K562 (cell line): ENCODE data around the gene KRTAP4-12.

ENCODE experiments used
- ARID3B ChIP-seq: fragments of 250-450 bp; sonication (Bioruptor Pico); IDR thresholded peaks from 2 replicates; pipeline ENCODE4 v1.4.0; 2020; ENCODE audit warnings: borderline replicate concordance
- CTCF ChIP-seq, 3 experiments: IDR thresholded peaks in 2 of 3; conservative IDR thresholded peaks in 1 of 3; 2 replicates each; pipeline ENCODE4 v1.5.1; 2011 to 2012; ENCODE audit warnings: low read length in 3 of 3, mild to moderate bottlenecking in 3 of 3, control low read depth in 2 of 3, improper control_type of control experiment in 1 of 3, inconsistent platforms in 1 of 3, low read depth in 1 of 3, mixed read lengths in 1 of 3, moderate library complexity in 1 of 3; ENCODE audit not compliant: insufficient read depth in 2 of 3
- EGR1 ChIP-seq: fragments of 450-650 bp; conservative IDR thresholded peaks from 2 replicates; pipeline ENCODE4 v1.6.1; 2017; ENCODE audit warnings: mild to moderate bottlenecking
- KAT7 ChIP-seq: sonication (generic); formaldehyde crosslinking; IDR thresholded peaks from 2 replicates; pipeline ENCODE4 v1.8.0; 2022; ENCODE audit warnings: missing genetic modification reagents, mild to moderate bottlenecking, borderline replicate concordance
- NCOA1 ChIP-seq: fragments of 450-650 bp; IDR thresholded peaks from 2 replicates; pipeline ENCODE4 v1.6.1; 2016; ENCODE audit warnings: low read depth
- SREBF1 ChIP-seq: fragments of 150-350 bp; IDR thresholded peaks from 2 replicates; pipeline ENCODE4 v1.6.1; 2014; ENCODE audit warnings: antibody characterized with exemption, low read depth, low read length, borderline replicate concordance
- ZNF551 ChIP-seq: fragments of 250-450 bp; sonication (Bioruptor Pico); IDR thresholded peaks from 2 replicates; pipeline ENCODE4 v1.5.0; 2021; ENCODE audit warnings: mild to moderate bottlenecking, moderate library complexity

- TF ChIP-seq ARID3B (CRISPR knock-in tag): no peak
- TF ChIP-seq CTCF (IDR thresholded peaks at IDR 0.05 in 2 of 3, conservative IDR thresholded peaks at IDR 0.05 in 1 of 3; ENCODE audit: insufficient read depth in 2 of 3, low read depth in 1 of 3, low read length in 3 of 3): no peak
- TF ChIP-seq NCOA1: no peak
- TF ChIP-seq SREBF1: no peak
- no peak for TF ChIP-seq KAT7 (CRISPR knock-in tag)
- no peak for TF ChIP-seq ZNF551 (CRISPR knock-in tag)
- TF ChIP-seq EGR1: no peak
Measured at GRCh38 chr17:41153856-41154255, 29.9 kb upstream of the KRTAP4-12 start.
